Sigmoid colon (tissue), 4 donors: ENCODE data around the gene SKAP1.

Experiments
- POLR2A ChIP-seq, 2 donors: fragments of 450-650 bp; IDR thresholded peaks; one replicate each; pipeline ENCODE4 v1.6.1; 2016; ENCODE audit warnings: antibody characterized with exemption in 2 of 2, mild to moderate bottlenecking in 2 of 2, moderate library complexity in 2 of 2
- POLR2AphosphoS5 ChIP-seq, 4 donors: sonication (generic); formaldehyde crosslinking; IDR thresholded peaks; one replicate each; pipeline ENCODE4 v1.6.1; 2017; ENCODE audit warnings: antibody characterized with exemption in 4 of 4

DNA sequence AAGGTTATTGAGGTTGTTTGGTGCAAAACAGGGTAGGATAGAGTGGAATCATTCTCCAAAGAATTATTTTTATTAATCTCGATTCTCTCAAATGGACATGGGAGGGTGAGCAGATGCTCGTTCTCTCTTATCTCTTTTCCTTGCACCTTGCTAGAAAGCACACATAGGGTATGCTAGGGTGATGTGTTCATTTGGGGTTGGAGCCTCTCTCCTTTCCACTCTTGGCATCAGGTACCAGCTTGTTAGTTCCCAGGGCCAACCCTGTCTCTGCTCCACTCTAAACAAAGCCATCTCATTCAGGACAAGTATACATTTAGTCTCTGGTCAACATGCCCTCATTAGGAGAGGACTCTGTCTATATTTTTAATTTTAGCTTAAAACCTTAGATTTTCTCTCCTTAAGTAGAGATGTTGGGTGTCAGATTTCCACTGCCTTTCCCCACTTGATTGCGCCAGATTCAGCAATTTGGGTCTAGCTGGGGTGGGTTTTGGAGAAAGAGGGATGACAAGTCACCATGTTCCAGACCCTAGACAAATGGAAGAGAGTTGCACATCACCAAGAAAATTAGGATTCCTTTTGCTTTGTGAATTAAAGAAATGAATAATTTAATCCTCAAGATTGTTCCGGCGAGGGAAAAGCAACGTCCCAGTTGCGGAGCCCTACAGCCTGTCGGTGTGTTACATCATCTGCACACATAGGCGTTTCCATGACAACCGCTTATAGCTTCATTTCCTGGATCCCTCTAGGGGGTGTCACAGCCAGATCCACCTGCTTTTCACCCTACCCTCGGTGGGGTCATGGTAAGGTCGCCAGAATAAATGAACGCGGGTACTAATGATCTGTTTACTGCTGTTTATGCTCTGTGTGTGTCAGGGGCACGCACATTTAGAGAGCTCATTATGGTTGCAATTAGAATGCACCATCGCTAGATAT is 280.9 kb downstream of the SKAP1 start:
- TF ChIP-seq POLR2AphosphoS5 (IDR thresholded peaks at IDR 0.05): no peak
- TF ChIP-seq POLR2A (IDR thresholded peaks at IDR 0.05): no peak
